Endodermal cell (in vitro differentiated cells): ENCODE data around the gene ZFAND6. TPM values are rescaled to one million over a fixed set of nuclear protein-coding genes. Genes with fewer than 3 reads are reported as not detected.
"Not testable (repeated sequence)": the region's sequence is repeated elsewhere in the genome, so short reads cannot be mapped to it uniquely, and the experiment has no call there.

ENCODE experiments used
- DNase-seq: peaks from one replicate; pipeline ENCODE4 v3.0.0-alpha.2; 2017
- H3K27ac ChIP-seq: 2 replicates; pipeline ENCODE4 v1.5.1; 2013; ENCODE audit warnings: mild to moderate bottlenecking, low read depth, low read length, moderate library complexity
- H3K27me3 ChIP-seq: 2 replicates; pipeline ENCODE4 v1.6.1; 2013; ENCODE audit warnings: mild to moderate bottlenecking, low read length, moderate library complexity; ENCODE audit not compliant: insufficient read depth, control insufficient read depth, poor library complexity, severe bottlenecking
- H3K36me3 ChIP-seq: 2 replicates; pipeline ENCODE4 v1.7.0; 2013; ENCODE audit warnings: mild to moderate bottlenecking, low read length, moderate library complexity; ENCODE audit not compliant: control insufficient read depth, insufficient read depth
- H3K4me1 ChIP-seq: one replicate; pipeline ENCODE4 v1.7.0; 2013; ENCODE audit warnings: low read length; ENCODE audit not compliant: control insufficient read depth, insufficient read depth
- H3K4me3 ChIP-seq: 2 replicates; pipeline ENCODE4 v1.5.1; 2013; ENCODE audit warnings: mild to moderate bottlenecking, low read length, moderate library complexity
- H3K9ac ChIP-seq: 2 replicates; pipeline ENCODE4 v1.6.1; 2013; ENCODE audit warnings: mild to moderate bottlenecking, low read length, moderate library complexity; ENCODE audit not compliant: poor library complexity, severe bottlenecking; ENCODE audit errors: extremely low read depth
- H3K9me3 ChIP-seq: 2 replicates; pipeline ENCODE4 v1.6.1; 2013; ENCODE audit warnings: mild to moderate bottlenecking, low read length, moderate library complexity; ENCODE audit not compliant: control insufficient read depth
- H3K27ac Mint-ChIP-seq: 2 replicates; pipeline ENCODE4 v1.8.0; 2020; ENCODE audit warnings: mixed read lengths
- H3K27me3 Mint-ChIP-seq: 2 replicates; pipeline ENCODE4 v1.8.0; 2021; ENCODE audit warnings: mild to moderate bottlenecking, mixed read lengths; ENCODE audit not compliant: insufficient read depth
- H3K36me3 Mint-ChIP-seq: 2 replicates; pipeline ENCODE4 v1.8.0; 2020; ENCODE audit warnings: low read depth, mixed read lengths
- H3K4me1 Mint-ChIP-seq: 2 replicates; pipeline ENCODE4 v1.8.0; 2020; ENCODE audit warnings: mixed read lengths
- H3K4me3 Mint-ChIP-seq: 2 replicates; pipeline ENCODE4 v1.8.0; 2020; ENCODE audit warnings: mild to moderate bottlenecking, moderate library complexity, mixed read lengths
- H3K9me3 Mint-ChIP-seq: 2 replicates; pipeline ENCODE4 v1.8.0; 2020; ENCODE audit warnings: mild to moderate bottlenecking, mixed read lengths
- CTCF ChIP-seq: fragments of 200-600 bp; sonication (generic); conservative IDR thresholded peaks from 2 replicates; pipeline ENCODE4 v1.5.0; 2021; ENCODE audit warnings: antibody characterized with exemption, mild to moderate bottlenecking
- WGBS, 2 experiments: methylation state at CpG; one replicate each; pipeline versions ENCODE4 v1.1.5 to v1.1.7; 2013; ENCODE audit warnings: missing lambda C conversion rate in 2 of 2, mixed read lengths in 1 of 2; ENCODE audit not compliant: insufficient coverage in 1 of 2, insufficient read length in 1 of 2; 5-methylcytosine and 5-hydroxymethylcytosine counted together
- total RNA-seq, 2 donors: library from RNA; stranded (reverse); fragmentation: NEBNext Ultra II Directional in 1 of 2; extraction: Animal tissue kit (Norgen Biotek cat#: 25700) in 1 of 2; gene quantifications; 2 replicates in 1 of 2; 3 replicates in 1 of 2; pipeline ENCODE4 v1.2.1, GENCODE V29; 2021

Gene ZFAND6
- total RNA-seq, 2 donors from 2014 or later, result 84.5 to 86.2 TPM

GRCh38 chr15:80017139-80017538 is 42.3 kb upstream of the ZFAND6 start:
- not testable (repeated sequence) for H3K4me1 ChIP-seq, H3K27me3 ChIP-seq, H3K4me1 Mint-ChIP-seq, H3K27ac ChIP-seq, H3K36me3 ChIP-seq, H3K4me3 Mint-ChIP-seq, H3K36me3 Mint-ChIP-seq, H3K9ac ChIP-seq, H3K27me3 Mint-ChIP-seq, H3K27ac Mint-ChIP-seq, H3K9me3 ChIP-seq, DNase-seq, H3K4me3 ChIP-seq
- WGBS, 2 experiments, result 92 to 94% methylated on average over 7 to 8 of the region's 8 CpGs
- peaks cover 23% of the 10 kb centered on the region for H3K9me3 Mint-ChIP-seq

GRCh38 chr15:80019168-80019745 is 40.2 kb upstream of the ZFAND6 start:
- no peak for TF ChIP-seq CTCF
- Mint-ChIP-seq H3K27me3 (no peaks in the 10 kb centered on the region), H3K27ac (no peak overlapping the region), H3K4me3 (no peak overlapping the region), H3K9me3 (peaks cover 22% of the 10 kb centered on the region), H3K4me1 (no peaks in the 10 kb centered on the region), H3K36me3 (no peaks in the 10 kb centered on the region)
- Histone ChIP-seq H3K9ac (no peak overlapping the region), H3K9me3 (no peaks in the 10 kb centered on the region), H3K27me3 (no peaks in the 10 kb centered on the region), H3K27ac (no peak overlapping the region), H3K4me3 (no peak overlapping the region), H3K36me3 (no peaks in the 10 kb centered on the region), H3K4me1 (no peaks in the 10 kb centered on the region)
- DNase-seq, result no peak
- 94 to 99% methylated on average over 8 of the region's 8 CpGs for WGBS, 2 experiments

DNA sequence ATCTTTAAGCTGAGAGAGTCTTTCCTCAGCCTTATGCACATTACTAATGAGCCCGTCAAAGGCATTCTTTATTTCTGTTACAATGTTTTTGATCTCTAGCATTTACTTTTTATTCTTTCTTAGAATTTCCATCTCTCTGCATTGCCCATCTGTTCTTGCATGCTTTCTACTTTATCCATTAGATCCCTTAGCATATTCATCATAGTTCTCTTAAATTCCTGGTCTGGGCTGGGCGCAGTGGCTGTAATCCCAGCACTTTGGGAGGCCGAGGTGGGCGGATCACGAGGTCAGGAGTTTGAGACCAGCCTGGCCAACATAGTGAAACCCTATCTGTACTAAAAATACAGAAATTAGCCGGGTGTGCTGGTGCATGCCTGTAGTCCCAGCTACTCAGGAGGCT is 39.3 kb upstream of the ZFAND6 start:
- H3K27me3 Mint-ChIP-seq, H3K27me3 ChIP-seq, DNase-seq, H3K4me3 ChIP-seq, H3K9me3 ChIP-seq, H3K4me3 Mint-ChIP-seq, H3K36me3 Mint-ChIP-seq, H3K27ac Mint-ChIP-seq, H3K4me1 Mint-ChIP-seq, H3K27ac ChIP-seq, H3K36me3 ChIP-seq, H3K4me1 ChIP-seq, H3K9ac ChIP-seq: not testable (repeated sequence)
- H3K9me3 Mint-ChIP-seq, result peaks cover 20% of the 10 kb centered on the region
- WGBS, 2 experiments, result 94 to 100% methylated on average over 2 to 6 of the region's 6 CpGs

DNA sequence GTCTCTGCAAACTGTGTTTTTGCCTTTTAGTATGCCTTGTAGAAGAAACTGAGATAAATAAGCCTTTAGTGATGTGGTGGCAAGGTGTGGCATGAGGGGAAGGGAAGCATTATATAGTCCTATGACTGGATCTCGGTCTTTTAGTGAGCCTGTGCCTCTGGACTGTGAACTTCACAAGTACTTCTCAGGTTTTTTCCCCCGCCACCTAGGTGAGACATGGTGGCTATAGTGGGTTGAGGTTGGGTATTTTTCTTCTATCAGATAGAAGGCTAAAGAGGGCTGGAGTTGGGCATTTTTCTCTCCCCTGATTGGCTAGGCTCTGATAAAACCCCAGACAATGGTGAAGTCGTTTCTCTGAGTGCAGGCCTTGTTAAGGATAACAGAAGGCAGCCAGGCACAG is 38.7 kb upstream of the ZFAND6 start:
- Mint-ChIP-seq H3K9me3 (peaks cover 15% of the 10 kb centered on the region), H3K4me1 (no peaks in the 10 kb centered on the region), H3K27ac (no peak overlapping the region), H3K27me3 (no peaks in the 10 kb centered on the region), H3K4me3 (no peak overlapping the region), H3K36me3 (no peaks in the 10 kb centered on the region)
- 90% methylated on average over 2 to 3 of the region's 3 CpGs for WGBS, 2 experiments
- no peak for DNase-seq
- Histone ChIP-seq H3K36me3 (no peaks in the 10 kb centered on the region), H3K4me3 (no peak overlapping the region), H3K27ac (no peak overlapping the region), H3K4me1 (no peaks in the 10 kb centered on the region), H3K27me3 (no peaks in the 10 kb centered on the region), H3K9me3 (no peaks in the 10 kb centered on the region), H3K9ac (no peak overlapping the region)
- no peak for TF ChIP-seq CTCF
